SK-N-SH (cell line): Measurements from ENCODE around the gene PROX1. TPM values are rescaled to one million over a fixed set of nuclear protein-coding genes. Genes with fewer than 3 reads are reported as not detected.

Experiments
- CTCF ChIA-PET: fragments of 300-600, 350-600 bp; formaldehyde crosslinking; extraction: SDS; loops from one replicate; lab custom pipeline; 2021; lab: Yijun Ruan, JAX
- POLR2A ChIA-PET: fragments of 350-600 bp; sonication (Branson Sonifier 250); formaldehyde crosslinking; extraction: SDS; loops from one replicate; lab custom pipeline; 2020; ENCODE audit warnings: antibody characterized with exemption, inconsistent platforms; lab: Yijun Ruan, JAX
- DNase-seq: peaks from one replicate; pipeline ENCODE4 v3.0.0; 2012
- H2AFZ ChIP-seq: fragments of 200-600 bp; sonication (generic); 2 replicates; pipeline ENCODE4 v1.8.1; 2016; ENCODE audit warnings: antibody characterized with exemption, mild to moderate bottlenecking, low read depth
- H3F3A ChIP-seq: fragments of 200-600 bp; sonication (generic); replicated peaks from 2 replicates; pipeline ENCODE3; 2016; ENCODE audit warnings: antibody characterized with exemption, mild to moderate bottlenecking; ENCODE audit not compliant: insufficient read depth
- H3K27ac ChIP-seq, 2 experiments: fragments of 200-500 bp in 1 of 2; fragments of 200-600 bp in 1 of 2; sonication (Bioruptor generic) in 1 of 2; sonication (generic), shearing (Covaris generic) in 1 of 2; 2 replicates each; pipeline versions ENCODE4 v1.5.1 to v1.6.1; 2014 to 2016; ENCODE audit warnings: low read depth in 2 of 2, inconsistent platforms in 1 of 2, low read length in 1 of 2, mild to moderate bottlenecking in 1 of 2, mixed read lengths in 1 of 2
- H3K27me3 ChIP-seq: fragments of 200-600 bp; sonication (generic), shearing (Covaris generic); 2 replicates; pipeline ENCODE4 v1.6.1; 2016; ENCODE audit warnings: mixed run types; ENCODE audit not compliant: insufficient read depth
- H3K36me3 ChIP-seq, 2 experiments: fragments of 200-500 bp in 1 of 2; fragments of 200-600 bp in 1 of 2; sonication (Bioruptor generic) in 1 of 2; sonication (generic) in 1 of 2; replicated peaks in 1 of 2; 2 replicates each; pipeline versions ENCODE3 to v1.5.1; 2014 to 2016; ENCODE audit warnings: low read length in 1 of 2, mild to moderate bottlenecking in 1 of 2; ENCODE audit not compliant: insufficient read depth in 2 of 2, control insufficient read depth in 1 of 2
- H3K4me1 ChIP-seq, 2 experiments: fragments of 200-500 bp in 1 of 2; fragments of 200-600 bp in 1 of 2; sonication (Bioruptor generic) in 1 of 2; sonication (generic), shearing (Covaris generic) in 1 of 2; 2 replicates each; pipeline versions ENCODE4 v1.5.1 to v1.6.1; 2014 to 2016; ENCODE audit warnings: low read depth in 1 of 2, low read length in 1 of 2, mixed run types in 1 of 2; ENCODE audit not compliant: insufficient read depth in 2 of 2, control insufficient read depth in 1 of 2
- H3K4me2 ChIP-seq: fragments of 200-600 bp; sonication (generic), shearing (Covaris generic); 2 replicates; pipeline ENCODE4 v1.6.1; 2017; ENCODE audit warnings: mixed run types
- H3K4me3 ChIP-seq, 2 experiments: fragments of 200-500 bp in 1 of 2; fragments of 200-600 bp in 1 of 2; sonication (Bioruptor generic) in 1 of 2; sonication (generic), shearing (Covaris generic) in 1 of 2; 2 replicates each; pipeline versions ENCODE4 v1.5.1 to v1.8.1; 2014 to 2016; ENCODE audit warnings: low read depth in 2 of 2, inconsistent platforms in 1 of 2, low read length in 1 of 2, mild to moderate bottlenecking in 1 of 2, mixed read lengths in 1 of 2, moderate library complexity in 1 of 2
- H3K79me2 ChIP-seq: fragments of 200-600 bp; sonication (generic); 2 replicates; pipeline ENCODE4 v1.8.1; 2017; ENCODE audit warnings: mild to moderate bottlenecking; ENCODE audit not compliant: insufficient read depth
- H3K9ac ChIP-seq: fragments of 200-600 bp; sonication (generic); 2 replicates; pipeline ENCODE4 v1.6.1; 2017; ENCODE audit warnings: mixed run types
- H3K9me2 ChIP-seq: fragments of 200-600 bp; sonication (generic); 2 replicates; pipeline ENCODE4 v1.6.1; 2017; ENCODE audit warnings: mixed run types
- H3K9me3 ChIP-seq: fragments of 200-600 bp; sonication (generic); 2 replicates; pipeline ENCODE4 v1.6.1; 2017; ENCODE audit warnings: mixed run types, mild to moderate bottlenecking, moderate library complexity
- H4K20me1 ChIP-seq: fragments of 200-600 bp; sonication (generic); 2 replicates; pipeline ENCODE4 v1.6.1; 2017; ENCODE audit warnings: mild to moderate bottlenecking, mixed run types; ENCODE audit not compliant: insufficient read depth
- CHD2 ChIP-seq: fragments of 150-350 bp; IDR thresholded peaks from 2 replicates; pipeline ENCODE4 v1.6.1; 2018; ENCODE audit warnings: low read length; ENCODE audit not compliant: partially characterized antibody
- FOSL2 ChIP-seq: IDR thresholded peaks from 2 replicates; pipeline ENCODE4 v1.4.0; 2012; ENCODE audit warnings: low read depth, mild to moderate bottlenecking, moderate library complexity, borderline replicate concordance
- FOXM1 ChIP-seq: IDR thresholded peaks from 2 replicates; pipeline ENCODE4 v1.4.0; 2012; ENCODE audit warnings: low read depth, mild to moderate bottlenecking
- GABPA ChIP-seq: IDR thresholded peaks from 2 replicates; pipeline ENCODE4 v1.4.0; 2012; ENCODE audit warnings: low read depth, mild to moderate bottlenecking
- IRF3 ChIP-seq: fragments of 150-350 bp; IDR thresholded peaks from 2 replicates; pipeline ENCODE4 v1.6.1; 2016; ENCODE audit warnings: mild to moderate bottlenecking, low read depth, low read length
- MAX ChIP-seq: IDR thresholded peaks from 2 replicates; pipeline ENCODE4 v1.4.0; 2012; ENCODE audit warnings: low read depth
- MEF2A ChIP-seq: IDR thresholded peaks from 2 replicates; pipeline ENCODE4 v1.4.0; 2012; ENCODE audit warnings: low read depth, borderline replicate concordance
- MXI1 ChIP-seq: IDR thresholded peaks from 2 replicates; pipeline ENCODE4 v1.6.1; 2012; ENCODE audit warnings: mild to moderate bottlenecking, low read depth, low read length, improper control_type of control experiment
- NRF1 ChIP-seq: IDR thresholded peaks from 2 replicates; pipeline ENCODE4 v1.6.1; 2012; ENCODE audit warnings: low read depth, mild to moderate bottlenecking, low read length
- PBX3 ChIP-seq: IDR thresholded peaks from 2 replicates; pipeline ENCODE4; 2012
- RAD21 ChIP-seq: IDR thresholded peaks from 2 replicates; pipeline ENCODE4 v1.6.1; 2012; ENCODE audit warnings: mild to moderate bottlenecking, low read length
- RFX5 ChIP-seq: IDR thresholded peaks from 2 replicates; pipeline ENCODE4 v1.6.1; 2012; ENCODE audit warnings: mild to moderate bottlenecking, improper control_type of control experiment, low read length
- SIN3A ChIP-seq: IDR thresholded peaks from 2 replicates; pipeline ENCODE4 v1.6.1; 2012; ENCODE audit warnings: low read depth, mild to moderate bottlenecking, low read length, moderate library complexity, borderline replicate concordance
- TAF1 ChIP-seq: IDR thresholded peaks from 2 replicates; pipeline ENCODE4 v1.6.1; 2012; ENCODE audit warnings: low read depth, mild to moderate bottlenecking, low read length, moderate library complexity, borderline replicate concordance
- TCF12 ChIP-seq: IDR thresholded peaks from 2 replicates; pipeline ENCODE4 v1.4.0; 2012
- TEAD4 ChIP-seq: IDR thresholded peaks from 2 replicates; pipeline ENCODE4 v1.4.0; 2012; ENCODE audit warnings: mild to moderate bottlenecking, borderline replicate concordance; ENCODE audit not compliant: insufficient read depth
- USF1 ChIP-seq: IDR thresholded peaks from 2 replicates; pipeline ENCODE4 v1.4.0; 2012; ENCODE audit warnings: low read depth, borderline replicate concordance
- USF2 ChIP-seq: fragments of 150-350 bp; IDR thresholded peaks from 2 replicates; pipeline ENCODE4 v1.6.1; 2017; ENCODE audit warnings: antibody characterized with exemption, low read length, low read depth, borderline replicate concordance
- YY1 ChIP-seq: IDR thresholded peaks from 2 replicates; pipeline ENCODE4 v1.4.0; 2012; ENCODE audit warnings: low read depth, mild to moderate bottlenecking
- WGBS: methylation state at CpG from one replicate; pipeline ENCODE4 v1.1.6; 2017; ENCODE audit warnings: low lambda C conversion rate; 5-methylcytosine and 5-hydroxymethylcytosine counted together
- polyA plus RNA-seq, 3 experiments: library from polyadenylated mRNA; depleted of rRNA; stranded (reverse); fragments of >200 nt; gene quantifications; 2 replicates each; pipeline ENCODE4 v1.2.3, GENCODE V29; 2012

The PROX1 gene
- polyA plus RNA-seq, 1 of the 3 experiments (the other 2 are of a cell fraction) = 0.25 TPM

- Histone ChIP-seq H3K79me2 (no peaks in the 10 kb centered on the region), H3K4me2 (no peak overlapping the region), H4K20me1 (no peaks in the 10 kb centered on the region), H3K4me1 (no peaks in the 10 kb centered on the region; a peak in 1 of 4 replicates), H3K9me3 (no peaks in the 10 kb centered on the region), H3K27me3 (no peaks in the 10 kb centered on the region), H3F3A (no peaks in the 10 kb centered on the region), H3K9ac (no peak overlapping the region), H3K27ac (no peak overlapping the region), H3K4me3 (no peak overlapping the region), H3K36me3 (no peaks in the 10 kb centered on the region), H2AFZ (no peak overlapping the region), H3K9me2 (no peaks in the 10 kb centered on the region)
- CTCF ChIA-PET = no interaction called here
- no peak for DNase-seq
- POLR2A ChIA-PET = no interaction called here
- whole genome bisulfite sequencing = 43% methylated on average over 5 of the region's 5 CpGs
- TF ChIP-seq FOXM1 = no peak
Measured at GRCh38 chr1:213938776-213939175, 49.0 kb upstream of the PROX1 start.

- WGBS = 39% methylated on average over 3 of the region's 3 CpGs
- no peak overlapping the region for H3K4me3 ChIP-seq
Measured at GRCh38 chr1:213939888-213940287, 47.9 kb upstream of the PROX1 start.

More at GRCh38 chr1:213939888-213940287, 47.9 kb upstream of the PROX1 start:
- no peaks in the 10 kb centered on the region for H3K27me3 ChIP-seq
- H3F3A ChIP-seq = no peaks in the 10 kb centered on the region
- no peak overlapping the region for H3K27ac ChIP-seq
- H4K20me1 ChIP-seq = no peaks in the 10 kb centered on the region
- H3K79me2 ChIP-seq = no peaks in the 10 kb centered on the region
- ChIA-PET POLR2A (no interaction called here), CTCF (no interaction called here)
- no peaks in the 10 kb centered on the region; a peak in 1 of 4 replicates for H3K4me1 ChIP-seq
- H3K36me3 ChIP-seq = no peaks in the 10 kb centered on the region
- H3K9me3 ChIP-seq = no peaks in the 10 kb centered on the region
- no peak overlapping the region for H2AFZ ChIP-seq
- TF ChIP-seq USF1 = no peak
- no peak for TF ChIP-seq RAD21
- no peak for TF ChIP-seq NRF1
- no peak for TF ChIP-seq TAF1
- no peak for TF ChIP-seq MAX
- TF ChIP-seq MEF2A = no peak
- no peak for TF ChIP-seq YY1
- no peak for TF ChIP-seq CHD2
- TF ChIP-seq FOXM1 = no peak
- TF ChIP-seq RFX5 = no peak
- TF ChIP-seq IRF3 = no peak
- TF ChIP-seq MXI1 = no peak
- TF ChIP-seq TEAD4 = no peak
- no peak for TF ChIP-seq SIN3A
- no peak for TF ChIP-seq USF2
- TF ChIP-seq PBX3 = no peak
- TF ChIP-seq GABPA = no peak
- TF ChIP-seq TCF12 = no peak
- TF ChIP-seq FOSL2 = no peak
- TF ChIP-seq, all 33 proteins: peak for 0
- Histone ChIP-seq H3K9ac (no peak overlapping the region), H3K9me2 (no peaks in the 10 kb centered on the region), H3K4me2 (no peak overlapping the region)
- DNase-seq = no peak
